ENCODE measurements around the gene PELO. TPM values are rescaled to one million over a fixed set of nuclear protein-coding genes. Genes with fewer than 3 reads are reported as not detected.

The PELO gene
- total RNA-seq, 1 donor from 2014 or later = 21.3 TPM

- DNase-seq (ENCODE audit: low read depth) (no peak), FAIRE-seq (no peak)
- Histone ChIP-seq H3K36me3 (ENCODE audit: control insufficient read depth, insufficient read depth, low read length) (peaks cover 2% of the 10 kb centered on the region), H3K27me3 (ENCODE audit: control insufficient read depth, insufficient read depth, low read length) (no peaks in the 10 kb centered on the region), H3K4me3 (ENCODE audit: low read depth, low read length) (no peak overlapping the region)
- TF ChIP-seq, protein P1, sequence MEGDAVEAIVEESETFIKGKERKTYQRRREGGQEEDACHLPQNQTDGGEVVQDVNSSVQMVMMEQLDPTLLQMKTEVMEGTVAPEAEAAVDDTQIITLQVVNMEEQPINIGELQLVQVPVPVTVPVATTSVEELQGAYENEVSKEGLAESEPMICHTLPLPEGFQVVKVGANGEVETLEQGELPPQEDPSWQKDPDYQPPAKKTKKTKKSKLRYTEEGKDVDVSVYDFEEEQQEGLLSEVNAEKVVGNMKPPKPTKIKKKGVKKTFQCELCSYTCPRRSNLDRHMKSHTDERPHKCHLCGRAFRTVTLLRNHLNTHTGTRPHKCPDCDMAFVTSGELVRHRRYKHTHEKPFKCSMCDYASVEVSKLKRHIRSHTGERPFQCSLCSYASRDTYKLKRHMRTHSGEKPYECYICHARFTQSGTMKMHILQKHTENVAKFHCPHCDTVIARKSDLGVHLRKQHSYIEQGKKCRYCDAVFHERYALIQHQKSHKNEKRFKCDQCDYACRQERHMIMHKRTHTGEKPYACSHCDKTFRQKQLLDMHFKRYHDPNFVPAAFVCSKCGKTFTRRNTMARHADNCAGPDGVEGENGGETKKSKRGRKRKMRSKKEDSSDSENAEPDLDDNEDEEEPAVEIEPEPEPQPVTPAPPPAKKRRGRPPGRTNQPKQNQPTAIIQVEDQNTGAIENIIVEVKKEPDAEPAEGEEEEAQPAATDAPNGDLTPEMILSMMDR (IDR thresholded peaks at IDR 0.05; ENCODE audit: insufficient read depth, low read length, severe bottlenecking) = no peak
These were observed 17.9 kb downstream of the PELO start for GRCh38 chr5:52805615-52806014.

DNA sequence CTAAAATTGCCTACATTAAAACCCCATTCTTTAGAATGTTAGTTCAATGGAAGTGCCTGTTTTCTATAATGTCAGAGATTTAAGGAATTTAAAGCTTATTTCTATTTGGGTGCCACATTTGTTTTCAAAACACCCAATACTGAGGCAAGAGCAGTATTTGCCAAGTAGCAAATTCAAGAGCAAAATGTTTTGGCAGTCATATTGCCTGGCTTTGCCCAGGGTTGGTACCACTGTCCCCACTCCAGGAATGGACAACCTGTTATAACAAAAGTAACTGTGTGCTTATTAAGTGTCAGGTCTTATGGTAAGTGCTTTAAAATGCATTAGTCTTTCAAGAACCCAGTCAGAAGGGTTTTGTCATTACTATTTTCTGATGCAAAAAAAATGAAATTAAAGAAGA, 19.3 kb downstream of the PELO start:
- TF ChIP-seq, protein P1 (IDR thresholded peaks at IDR 0.05; ENCODE audit: insufficient read depth, low read length, severe bottlenecking) = no peak
- FAIRE-seq (no peak), DNase-seq (ENCODE audit: low read depth) (no peak)
- H3K27me3 ChIP-seq (ENCODE audit: control insufficient read depth, insufficient read depth, low read length) = no peaks in the 10 kb centered on the region
- H3K4me3 ChIP-seq (ENCODE audit: low read depth, low read length) = no peak overlapping the region
- no peaks in the 10 kb centered on the region for H3K36me3 ChIP-seq (ENCODE audit: control insufficient read depth, insufficient read depth, low read length)

GRCh38 chr5:52807723-52808122, 20.0 kb downstream of the PELO start:
- TF ChIP-seq, protein P1 (IDR thresholded peaks at IDR 0.05; ENCODE audit: insufficient read depth, low read length, severe bottlenecking) = no peak
- no peak for FAIRE-seq
- Histone ChIP-seq H3K4me3 (ENCODE audit: low read depth, low read length) (no peak overlapping the region), H3K36me3 (ENCODE audit: control insufficient read depth, insufficient read depth, low read length) (no peaks in the 10 kb centered on the region), H3K27me3 (ENCODE audit: control insufficient read depth, insufficient read depth, low read length) (no peaks in the 10 kb centered on the region)
- DNase-seq (ENCODE audit: low read depth) = peak; percentile 67

- H3K4me3 ChIP-seq (ENCODE audit: low read depth, low read length) = no peak overlapping the region
- FAIRE-seq = no peak
- no peak for DNase-seq (ENCODE audit: low read depth)
- no peaks in the 10 kb centered on the region for H3K36me3 ChIP-seq (ENCODE audit: control insufficient read depth, insufficient read depth, low read length)
- TF ChIP-seq, protein P1 (IDR thresholded peaks at IDR 0.05; ENCODE audit: insufficient read depth, low read length, severe bottlenecking) = no peak
- no peaks in the 10 kb centered on the region for H3K27me3 ChIP-seq (ENCODE audit: control insufficient read depth, insufficient read depth, low read length)
These were observed 20.7 kb downstream of the PELO start for GRCh38 chr5:52808316-52808901.

GRCh38 chr5:52809884-52810283, 22.2 kb downstream of the PELO start:
- no peaks in the 10 kb centered on the region for H3K36me3 ChIP-seq (ENCODE audit: control insufficient read depth, insufficient read depth, low read length)
- peak; percentile 64 for DNase-seq (ENCODE audit: low read depth)
- H3K4me3 ChIP-seq (ENCODE audit: low read depth, low read length) = no peak overlapping the region
- H3K27me3 ChIP-seq (ENCODE audit: control insufficient read depth, insufficient read depth, low read length) = no peaks in the 10 kb centered on the region
- no peak for FAIRE-seq
- TF ChIP-seq, protein P1 (IDR thresholded peaks at IDR 0.05; ENCODE audit: insufficient read depth, low read length, severe bottlenecking) = no peak

DNA sequence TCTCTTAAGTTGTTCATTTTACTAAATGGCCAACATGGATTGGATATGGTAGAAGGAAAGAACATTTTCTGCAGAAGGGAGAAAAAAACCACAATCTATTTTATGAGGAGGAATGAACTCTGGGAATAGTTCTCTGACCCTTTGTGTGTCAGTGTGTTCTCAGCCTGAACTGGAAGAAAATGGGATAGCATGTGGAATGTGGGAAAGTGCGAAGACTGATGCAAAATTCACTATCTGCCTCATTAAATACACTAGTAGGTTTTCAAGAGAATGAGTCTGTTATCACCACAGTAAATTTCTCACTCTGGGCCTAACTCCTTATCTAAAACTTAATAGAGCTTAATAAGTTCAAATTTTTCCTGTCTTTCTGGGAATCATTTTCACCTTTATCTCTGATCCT, 22.7 kb downstream of the PELO start:
- no peak for FAIRE-seq

More for the DNA sequence above, 22.7 kb downstream of the PELO start:
- no peaks in the 10 kb centered on the region for H3K27me3 ChIP-seq (ENCODE audit: control insufficient read depth, insufficient read depth, low read length)
- no peak overlapping the region for H3K4me3 ChIP-seq (ENCODE audit: low read depth, low read length)
- no peak for DNase-seq (ENCODE audit: low read depth)
- TF ChIP-seq, protein P1 (IDR thresholded peaks at IDR 0.05; ENCODE audit: insufficient read depth, low read length, severe bottlenecking) = no peak
- no peaks in the 10 kb centered on the region for H3K36me3 ChIP-seq (ENCODE audit: control insufficient read depth, insufficient read depth, low read length)
